Upper lobe of left lung (tissue), 4 donors: ENCODE measurements around the gene ABLIM2.

Experiments used
- EP300 ChIP-seq, 4 donors: sonication (generic); formaldehyde crosslinking; IDR thresholded peaks; one replicate each; pipeline ENCODE4 v1.5.1; 2017; ENCODE audit warnings: antibody characterized with exemption in 4 of 4, control low read depth in 2 of 4
- POLR2A ChIP-seq, 4 donors: fragments of 450-650 bp; IDR thresholded peaks; one replicate each; pipeline ENCODE4 v1.5.1; 2016 to 2017; ENCODE audit warnings: antibody characterized with exemption in 4 of 4, mild to moderate bottlenecking in 2 of 4
- TF ChIP-seq, protein P1 (sequence below), 6 experiments: fragments of 450-650 bp in 4 of 6; fragments of 200-600 bp in 2 of 6; sonication (generic) in 2 of 6; IDR thresholded peaks; one replicate each; pipeline ENCODE4 v1.5.1; 2016 to 2019; ENCODE audit warnings: antibody characterized with exemption in 6 of 6

DNA sequence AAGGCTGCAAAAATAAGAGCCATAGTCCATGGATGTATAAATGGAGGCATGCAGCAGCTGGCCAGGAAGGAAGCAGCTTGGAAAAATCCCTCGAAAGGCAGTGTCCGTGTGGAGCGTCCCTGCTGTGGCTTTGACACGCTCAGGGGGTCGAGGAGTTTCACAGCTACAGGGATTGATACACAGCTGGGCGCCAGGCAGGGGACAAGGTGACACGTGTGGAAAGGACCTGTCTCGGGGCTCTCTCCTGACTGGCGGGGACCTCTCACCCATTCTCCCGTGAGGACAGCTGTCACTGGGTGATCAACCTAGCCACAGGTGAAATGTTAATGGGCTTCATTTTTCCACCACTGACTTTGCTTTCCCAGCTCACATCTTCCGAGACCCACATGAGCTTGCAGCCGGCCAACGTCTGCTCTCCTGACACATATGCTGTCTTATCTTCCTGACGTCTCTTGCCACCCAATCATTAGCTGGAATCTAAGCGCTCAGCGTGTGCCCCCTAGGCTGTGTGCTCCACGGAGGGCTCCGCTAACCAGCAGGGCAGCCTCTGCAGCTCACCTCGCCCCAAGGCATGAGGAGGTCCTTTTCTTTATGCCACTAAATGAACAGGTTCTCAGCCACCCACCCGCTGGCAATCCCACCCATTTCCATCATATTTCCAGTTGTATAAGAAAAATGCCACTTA lies 129.6 kb downstream of the ABLIM2 start:
- TF ChIP-seq, protein P1, sequence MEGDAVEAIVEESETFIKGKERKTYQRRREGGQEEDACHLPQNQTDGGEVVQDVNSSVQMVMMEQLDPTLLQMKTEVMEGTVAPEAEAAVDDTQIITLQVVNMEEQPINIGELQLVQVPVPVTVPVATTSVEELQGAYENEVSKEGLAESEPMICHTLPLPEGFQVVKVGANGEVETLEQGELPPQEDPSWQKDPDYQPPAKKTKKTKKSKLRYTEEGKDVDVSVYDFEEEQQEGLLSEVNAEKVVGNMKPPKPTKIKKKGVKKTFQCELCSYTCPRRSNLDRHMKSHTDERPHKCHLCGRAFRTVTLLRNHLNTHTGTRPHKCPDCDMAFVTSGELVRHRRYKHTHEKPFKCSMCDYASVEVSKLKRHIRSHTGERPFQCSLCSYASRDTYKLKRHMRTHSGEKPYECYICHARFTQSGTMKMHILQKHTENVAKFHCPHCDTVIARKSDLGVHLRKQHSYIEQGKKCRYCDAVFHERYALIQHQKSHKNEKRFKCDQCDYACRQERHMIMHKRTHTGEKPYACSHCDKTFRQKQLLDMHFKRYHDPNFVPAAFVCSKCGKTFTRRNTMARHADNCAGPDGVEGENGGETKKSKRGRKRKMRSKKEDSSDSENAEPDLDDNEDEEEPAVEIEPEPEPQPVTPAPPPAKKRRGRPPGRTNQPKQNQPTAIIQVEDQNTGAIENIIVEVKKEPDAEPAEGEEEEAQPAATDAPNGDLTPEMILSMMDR (IDR thresholded peaks at IDR 0.05) = no peak
- TF ChIP-seq EP300 (IDR thresholded peaks at IDR 0.05) (no peak), POLR2A (IDR thresholded peaks at IDR 0.05) (no peak)
